IMR-90 (cell line): ENCODE results near the gene NR1D2. TPM values are rescaled to one million over a fixed set of nuclear protein-coding genes. Genes with fewer than 3 reads are reported as not detected.

Source experiments
- ATAC-seq: fragments of 200-7000 bp; cut with Tn5 transposase; 2 replicates; pipeline ENCODE4 v1.9.1; 2020; ENCODE audit warnings: low read depth, mild to moderate bottlenecking, moderate library complexity
- BruUV-seq: library from RNA; stranded (reverse); fragments of 400-500 nt; replicated peaks from 2 replicates; lab custom pipeline; 2021; lab: Mats Ljungman, UMichigan
- CTCF ChIA-PET: fragments of 300-600 bp; formaldehyde crosslinking; extraction: SDS; loops from one replicate; lab custom pipeline; 2021; ENCODE audit warnings: antibody characterized with exemption; lab: Yijun Ruan, JAX
- POLR2A ChIA-PET: fragments of 300-600 bp; sonication (Branson Sonifier 250); formaldehyde crosslinking; loops from one replicate; lab custom pipeline; 2022; ENCODE audit warnings: antibody characterized with exemption; ENCODE audit not compliant: unreplicated experiment; lab: Charles Lee
- DNase-seq: peaks from one replicate; pipeline ENCODE4 v3.0.0; 2013
- H2AFZ ChIP-seq: replicated peaks from 2 replicates; pipeline ENCODE3; 2013; ENCODE audit warnings: low read length, mild to moderate bottlenecking; ENCODE audit not compliant: poor library complexity
- H2AK5ac ChIP-seq: 2 replicates; pipeline ENCODE4 v1.6.1; 2013; ENCODE audit warnings: low read depth, low read length, inconsistent platforms
- H2AK9ac ChIP-seq: replicated peaks from 2 replicates; pipeline ENCODE3; 2013; ENCODE audit warnings: mild to moderate bottlenecking, low read depth, low read length, moderate library complexity; ENCODE audit not compliant: poor library complexity
- H2BK120ac ChIP-seq: 2 replicates; pipeline ENCODE4 v1.6.1; 2013; ENCODE audit warnings: low read depth, low read length, inconsistent platforms
- H2BK15ac ChIP-seq: 3 replicates; pipeline ENCODE4 v1.6.1; 2013; ENCODE audit warnings: low read depth, low read length, inconsistent platforms
- H2BK20ac ChIP-seq: 2 replicates; pipeline ENCODE4 v1.6.1; 2013; ENCODE audit warnings: low read depth, mild to moderate bottlenecking, inconsistent platforms, low read length, moderate library complexity
- H2BK5ac ChIP-seq: 2 replicates; pipeline ENCODE4 v1.6.1; 2013; ENCODE audit warnings: mild to moderate bottlenecking, low read depth, low read length, inconsistent platforms; ENCODE audit not compliant: poor library complexity, severe bottlenecking
- H3K14ac ChIP-seq: replicated peaks from 2 replicates; pipeline ENCODE4 v1.6.1; 2013; ENCODE audit warnings: low read depth, low read length, inconsistent platforms
- H3K18ac ChIP-seq: 2 replicates; pipeline ENCODE4 v1.6.1; 2013; ENCODE audit warnings: low read depth, low read length, control low read depth
- H3K23ac ChIP-seq: 2 replicates; pipeline ENCODE4 v1.6.1; 2013; ENCODE audit warnings: low read depth, low read length, inconsistent platforms
- H3K27ac ChIP-seq: 2 replicates; pipeline ENCODE4 v1.5.1; 2013; ENCODE audit warnings: mild to moderate bottlenecking, control low read depth, low read length; ENCODE audit not compliant: insufficient read depth
- H3K27me3 ChIP-seq: 2 replicates; pipeline ENCODE4 v1.6.1; 2013; ENCODE audit warnings: low read length; ENCODE audit not compliant: control insufficient read depth, insufficient read depth
- H3K36me3 ChIP-seq: 2 replicates; pipeline ENCODE4 v1.6.1; 2013; ENCODE audit warnings: low read length, mixed read lengths; ENCODE audit not compliant: control insufficient read depth, insufficient read depth
- H3K4ac ChIP-seq: 2 replicates; pipeline ENCODE4 v1.6.1; 2013; ENCODE audit warnings: low read depth, low read length, inconsistent platforms
- H3K4me1 ChIP-seq: 2 replicates; pipeline ENCODE4 v1.6.1; 2013; ENCODE audit warnings: low read length, mixed read lengths; ENCODE audit not compliant: control insufficient read depth, insufficient read depth
- H3K4me2 ChIP-seq: 2 replicates; pipeline ENCODE4 v1.6.1; 2013; ENCODE audit warnings: low read depth, mild to moderate bottlenecking, control low read depth, low read length, moderate library complexity
- H3K4me3 ChIP-seq: 2 replicates; pipeline ENCODE4 v1.5.1; 2013; ENCODE audit warnings: low read depth, mild to moderate bottlenecking, control low read depth, low read length, moderate library complexity; ENCODE audit not compliant: insufficient read depth
- H3K56ac ChIP-seq: 2 replicates; pipeline ENCODE4 v1.6.1; 2013; ENCODE audit warnings: low read length, inconsistent platforms; ENCODE audit not compliant: insufficient read depth; ENCODE audit errors: extremely low read depth
- H3K79me1 ChIP-seq, 2 experiments: 2 replicates each; pipeline ENCODE4 v1.6.1; 2013; ENCODE audit warnings: low read length in 2 of 2, inconsistent platforms in 1 of 2, low read depth in 1 of 2
- H3K9ac ChIP-seq: 2 replicates; pipeline ENCODE4 v1.6.1; 2013; ENCODE audit warnings: low read depth, low read length, control low read depth
- H3K9me1 ChIP-seq: 2 replicates; pipeline ENCODE4 v1.6.1; 2013; ENCODE audit warnings: low read length, inconsistent platforms; ENCODE audit not compliant: insufficient read depth
- H3K9me3 ChIP-seq: 2 replicates; pipeline ENCODE4 v1.6.1; 2013; ENCODE audit warnings: low read length; ENCODE audit not compliant: control insufficient read depth, insufficient read depth
- H4K20me1 ChIP-seq: 2 replicates; pipeline ENCODE4 v1.6.1; 2013; ENCODE audit warnings: low read length, inconsistent platforms; ENCODE audit not compliant: insufficient read depth
- H4K5ac ChIP-seq: 2 replicates; pipeline ENCODE4 v1.6.1; 2013; ENCODE audit warnings: mild to moderate bottlenecking, low read depth, low read length, control low read depth
- H4K8ac ChIP-seq, 2 experiments: 2 replicates each; pipeline ENCODE4 v1.6.1; 2013; ENCODE audit warnings: low read depth in 2 of 2, low read length in 2 of 2, control low read depth in 1 of 2, inconsistent platforms in 1 of 2
- H4K91ac ChIP-seq: 2 replicates; pipeline ENCODE4 v1.6.1; 2013; ENCODE audit warnings: low read depth, low read length, inconsistent platforms; ENCODE audit not compliant: insufficient read depth
- FOS ChIP-seq: fragments of 150-350 bp; IDR thresholded peaks from 2 replicates; pipeline ENCODE4 v1.6.1; 2016; ENCODE audit warnings: low read depth, low read length
- MXI1 ChIP-seq: IDR thresholded peaks from 2 replicates; pipeline ENCODE4 v1.6.1; 2012; ENCODE audit warnings: low read depth, mild to moderate bottlenecking, low read length, moderate library complexity, borderline replicate concordance
- NFE2L2 ChIP-seq: fragments of 150-350 bp; IDR thresholded peaks from 2 replicates; pipeline ENCODE4 v1.6.1; 2016; ENCODE audit warnings: low read depth, mild to moderate bottlenecking, low read length
- POLR2A ChIP-seq: IDR thresholded peaks from 2 replicates; pipeline ENCODE4 v1.6.1; 2012; ENCODE audit warnings: mild to moderate bottlenecking, low read depth, low read length
- RAD21 ChIP-seq: IDR thresholded peaks from 2 replicates; pipeline ENCODE4 v1.6.1; 2012; ENCODE audit warnings: low read length, improper control_type of control experiment
- RFX5 ChIP-seq: IDR thresholded peaks from 2 replicates; pipeline ENCODE4 v1.8.0; 2012; ENCODE audit warnings: low read depth, mild to moderate bottlenecking, low read length, moderate library complexity
- SMC3 ChIP-seq: fragments of 150-350 bp; IDR thresholded peaks from 2 replicates; pipeline ENCODE4 v1.6.1; 2016; ENCODE audit warnings: low read depth, mild to moderate bottlenecking, antibody characterized with exemption, low read length, moderate library complexity
- USF2 ChIP-seq: fragments of 150-350 bp; IDR thresholded peaks from 2 replicates; pipeline ENCODE4 v1.6.1; 2017; ENCODE audit warnings: mild to moderate bottlenecking, antibody characterized with exemption, low read length, low read depth
- dilution Hi-C: fragments of 300-500 bp; cut with HindIII; formaldehyde crosslinking; loops from one replicate; pipeline ENCODE4 v1.14.3; 2018; ENCODE audit warnings: low sequenced_read_pairs; ENCODE audit not compliant: unreplicated experiment
- in situ Hi-C: fragments of 300-500 bp; cut with MboI; formaldehyde crosslinking; loops from 3 replicates; pipeline ENCODE4 v1.14.3; 2019; ENCODE audit warnings: low sequenced_read_pairs, inconsistent platforms, mixed read lengths
- intact Hi-C: fragments of 100-400 bp; cut with micrococcal nuclease; formaldehyde crosslinking; loops from 2 replicates; pipeline ENCODE4 v1.10.0; 2022
- polyA plus RNA-seq, 3 experiments: library from polyadenylated mRNA; depleted of rRNA; stranded (reverse); fragments of >200 nt; gene quantifications; 2 replicates each; pipeline ENCODE4 v1.2.3, GENCODE V29; 2012; ENCODE audit warnings: low replicate concordance in 1 of 3
- total RNA-seq: library from RNA; depleted of rRNA; stranded (reverse); fragments of >200 nt; gene quantifications from 2 replicates; pipeline ENCODE4 v1.2.3, GENCODE V29; 2012

Gene NR1D2
- total and polyA plus RNA-seq, 2 of the 4 experiments (the other 2 are of a cell fraction), result 8.1 to 41.0 TPM

DNA sequence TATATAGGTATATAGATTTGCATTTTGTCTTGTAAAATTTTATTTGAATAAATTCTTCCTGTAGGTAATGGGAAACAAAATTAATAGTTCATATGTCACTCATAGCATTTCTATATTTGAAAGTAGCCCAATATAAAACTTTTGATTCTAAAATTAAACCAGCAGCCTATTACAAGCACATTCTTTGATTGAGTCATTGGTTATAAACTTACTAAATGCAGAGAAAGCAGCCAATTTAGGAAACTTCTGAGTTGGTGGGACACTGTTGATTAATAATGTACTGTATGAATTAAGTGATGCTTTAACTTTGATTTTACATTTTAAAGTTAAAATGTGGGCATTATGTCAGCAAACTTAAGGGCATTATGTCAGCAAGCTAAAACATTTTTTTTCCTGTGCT is 34.5 kb downstream of the NR1D2 start:
- CTCF ChIA-PET, result interaction anchor here (1.0 kb wide), 1 partner anchor 17 kb away, joined by 4 read pairs; no protein-coding TSS in a partner anchor
- Histone ChIP-seq H3K27me3 (no peaks in the 10 kb centered on the region), H2BK20ac (no peak overlapping the region), H2BK15ac (no peak overlapping the region), H3K56ac (no peak overlapping the region), H3K4me1 (peaks cover 2% of the 10 kb centered on the region; the same call in 1 of the 2 replicates), H4K20me1 (peaks cover 3% of the 10 kb centered on the region; the same call in 1 of the 2 replicates), H3K23ac (no peak overlapping the region), H4K8ac (no peak overlapping the region), H2BK5ac (no peak overlapping the region), H3K9me1 (0 out of 2 replicates have a peak, but pooled peaks cover 2% of the 10 kb centered on the region), H4K91ac (no peak overlapping the region), H3K36me3 (peaks cover 11% of the 10 kb centered on the region), H3K4me2 (no peak overlapping the region; the same call in 1 of the 2 replicates), H3K9me3 (peaks cover 2% of the 10 kb centered on the region; the same call in 1 of the 2 replicates), H2AK5ac (no peak overlapping the region), H3K18ac (no peak overlapping the region), H3K27ac (no peak overlapping the region), H3K14ac (no peak overlapping the region), H3K79me1 (peaks cover 4 to 14% of the 10 kb centered on the region in 2 experiments; a peak in 3 of 4 replicates), H2AK9ac (no peak overlapping the region), H3K4me3 (no peak overlapping the region), H2BK120ac (no peak overlapping the region), H2AFZ (no peak overlapping the region), H3K4ac (no peak overlapping the region), H3K9ac (no peak overlapping the region), H4K5ac (no peak overlapping the region)
- BruUV-seq, result TSS peak; percentile 47
- in situ Hi-C loops (no loop called here), intact Hi-C loops (no loop called here), dilution Hi-C loops (no loop called here)
- POLR2A ChIA-PET, result no interaction called here
- DNase-seq (peak; percentile 18), ATAC-seq (peak; percentile 52; the same call in 1 of the 2 replicates)
- no peak for TF ChIP-seq POLR2A
- no peak for TF ChIP-seq MXI1
- TF ChIP-seq RAD21, result no peak
- no peak for TF ChIP-seq USF2
- TF ChIP-seq RFX5, result no peak
- TF ChIP-seq FOS, result no peak
- TF ChIP-seq NFE2L2, result no peak
- TF ChIP-seq SMC3, result no peak
